ENCODE measurements around the gene PHLPP1.

PHLPP1 gene

DNA sequence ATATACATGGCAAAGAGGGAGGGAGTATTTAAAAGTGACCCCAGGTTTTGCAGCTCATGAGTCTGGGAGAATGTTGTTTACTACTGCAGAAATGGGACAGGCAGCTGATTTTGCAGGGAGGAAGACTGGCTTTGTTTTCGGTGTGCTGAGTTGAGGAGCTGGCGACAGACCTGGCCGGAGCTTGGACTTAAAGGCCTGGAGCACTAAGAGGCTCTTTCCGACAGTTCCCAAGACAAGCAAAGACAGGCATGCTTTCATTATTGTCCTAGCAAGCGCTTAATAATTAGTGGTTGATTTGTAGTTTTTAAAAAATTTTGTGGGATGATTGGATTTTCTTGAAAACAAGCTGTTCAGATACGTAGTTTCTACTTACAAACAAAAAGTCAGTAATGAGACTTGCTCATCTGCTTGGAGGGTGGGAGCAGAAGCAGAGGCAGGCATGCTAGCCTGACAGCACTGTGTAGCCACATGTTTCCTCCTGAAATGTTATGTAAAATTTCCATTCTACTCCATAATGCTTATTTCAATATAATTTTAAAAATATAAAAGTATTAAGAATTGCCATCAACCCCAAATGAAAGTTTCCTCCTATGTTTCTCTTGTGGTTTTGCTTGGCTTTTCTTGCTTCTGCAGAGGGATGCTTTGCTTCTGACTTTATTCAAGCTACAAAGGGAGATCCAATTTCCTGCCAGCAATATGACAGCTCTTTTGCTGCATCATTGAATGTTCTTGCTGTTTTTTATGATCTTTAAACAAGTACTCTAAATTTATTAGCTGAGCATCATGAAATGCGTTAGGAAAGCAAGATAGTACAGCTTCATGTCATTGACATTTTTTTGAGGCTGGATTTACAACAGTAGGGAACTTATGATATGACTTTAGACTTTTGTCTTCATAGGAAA is 75.8 kb downstream of the PHLPP1 start:
- TF ChIP-seq, protein P1, sequence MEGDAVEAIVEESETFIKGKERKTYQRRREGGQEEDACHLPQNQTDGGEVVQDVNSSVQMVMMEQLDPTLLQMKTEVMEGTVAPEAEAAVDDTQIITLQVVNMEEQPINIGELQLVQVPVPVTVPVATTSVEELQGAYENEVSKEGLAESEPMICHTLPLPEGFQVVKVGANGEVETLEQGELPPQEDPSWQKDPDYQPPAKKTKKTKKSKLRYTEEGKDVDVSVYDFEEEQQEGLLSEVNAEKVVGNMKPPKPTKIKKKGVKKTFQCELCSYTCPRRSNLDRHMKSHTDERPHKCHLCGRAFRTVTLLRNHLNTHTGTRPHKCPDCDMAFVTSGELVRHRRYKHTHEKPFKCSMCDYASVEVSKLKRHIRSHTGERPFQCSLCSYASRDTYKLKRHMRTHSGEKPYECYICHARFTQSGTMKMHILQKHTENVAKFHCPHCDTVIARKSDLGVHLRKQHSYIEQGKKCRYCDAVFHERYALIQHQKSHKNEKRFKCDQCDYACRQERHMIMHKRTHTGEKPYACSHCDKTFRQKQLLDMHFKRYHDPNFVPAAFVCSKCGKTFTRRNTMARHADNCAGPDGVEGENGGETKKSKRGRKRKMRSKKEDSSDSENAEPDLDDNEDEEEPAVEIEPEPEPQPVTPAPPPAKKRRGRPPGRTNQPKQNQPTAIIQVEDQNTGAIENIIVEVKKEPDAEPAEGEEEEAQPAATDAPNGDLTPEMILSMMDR (IDR thresholded peaks at IDR 0.05; ENCODE audit: low read depth, low read length): no peak
- DNase-seq (ENCODE audit: low read depth in 2 of 2): peak in 1 of 2 donors; percentile 38
- H3K4me3 ChIP-seq (replicated peaks in 1 of 2; ENCODE audit: low read depth in 2 of 2, low read length in 2 of 2): no peak overlapping the region

DNA sequence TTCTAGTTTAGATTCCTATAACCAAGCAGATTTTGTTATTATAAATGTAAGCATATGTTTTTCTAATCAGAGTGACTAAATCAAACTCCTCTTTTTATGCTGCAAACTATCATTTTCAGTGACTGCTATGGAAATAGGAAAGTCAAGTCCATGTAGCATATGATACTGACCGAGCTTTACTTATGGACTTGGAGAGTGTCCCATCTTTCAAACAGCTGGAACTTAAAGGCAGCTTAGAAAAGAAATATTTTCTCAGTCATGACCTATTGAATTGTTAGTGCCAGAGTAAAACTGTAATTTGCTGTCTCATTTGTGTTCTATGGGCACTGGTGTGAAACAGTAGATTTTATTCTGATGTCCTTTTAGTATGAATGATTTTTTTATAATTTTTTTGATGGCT is 76.7 kb downstream of the PHLPP1 start:
- no peak for DNase-seq (ENCODE audit: low read depth in 2 of 2)
- TF ChIP-seq, protein P1 (IDR thresholded peaks at IDR 0.05; ENCODE audit: low read depth, low read length): no peak
- H3K4me3 ChIP-seq (replicated peaks in 1 of 2; ENCODE audit: low read depth in 2 of 2, low read length in 2 of 2): no peak overlapping the region

DNA sequence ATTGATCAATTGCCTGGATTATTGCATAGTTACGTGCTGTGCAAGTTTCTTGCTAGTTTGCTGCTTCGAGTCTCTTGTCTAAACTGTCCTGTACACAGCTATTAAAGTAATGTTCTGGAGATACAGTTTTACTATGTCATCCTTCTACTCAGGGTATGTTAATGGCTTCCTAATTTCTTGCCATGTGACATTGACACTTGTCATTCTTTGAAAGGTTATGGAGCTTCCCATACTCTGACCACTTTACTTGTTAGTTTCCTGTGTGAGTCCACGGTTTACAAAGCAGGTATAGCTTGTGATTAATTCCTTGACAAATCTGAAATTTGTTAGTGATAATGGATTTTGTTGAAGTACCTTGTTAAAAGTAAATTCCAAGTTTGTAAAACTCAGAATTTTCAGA is 80.5 kb downstream of the PHLPP1 start:
- TF ChIP-seq, protein P1 (IDR thresholded peaks at IDR 0.05; ENCODE audit: low read depth, low read length): no peak
- DNase-seq (ENCODE audit: low read depth in 2 of 2): no peak
- H3K4me3 ChIP-seq (replicated peaks in 1 of 2; ENCODE audit: low read depth in 2 of 2, low read length in 2 of 2): no peak overlapping the region

DNA sequence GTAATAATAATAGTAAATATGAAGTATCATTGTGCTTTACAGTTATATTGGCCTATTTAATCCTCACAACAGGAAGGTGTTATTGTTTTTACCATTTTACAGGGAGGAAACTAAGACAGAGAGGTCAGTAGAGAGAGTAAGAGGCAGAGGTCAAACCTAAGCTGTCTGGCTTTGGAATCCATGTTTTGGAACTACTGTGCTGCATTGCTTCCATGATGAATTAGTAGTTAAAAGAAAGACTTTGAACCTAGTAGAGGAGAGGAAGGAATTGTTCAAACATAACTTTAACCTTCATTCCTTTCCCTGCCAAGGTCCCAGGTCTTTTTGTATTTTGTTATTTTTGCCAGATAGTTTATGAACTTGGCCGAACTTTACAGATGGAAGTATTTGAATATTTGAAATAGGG is 80.9 kb downstream of the PHLPP1 start:
- no peak for DNase-seq (ENCODE audit: low read depth in 2 of 2)
- no peak overlapping the region for H3K4me3 ChIP-seq (replicated peaks in 1 of 2; ENCODE audit: low read depth in 2 of 2, low read length in 2 of 2)
- TF ChIP-seq, protein P1 (IDR thresholded peaks at IDR 0.05; ENCODE audit: low read depth, low read length): no peak

DNA sequence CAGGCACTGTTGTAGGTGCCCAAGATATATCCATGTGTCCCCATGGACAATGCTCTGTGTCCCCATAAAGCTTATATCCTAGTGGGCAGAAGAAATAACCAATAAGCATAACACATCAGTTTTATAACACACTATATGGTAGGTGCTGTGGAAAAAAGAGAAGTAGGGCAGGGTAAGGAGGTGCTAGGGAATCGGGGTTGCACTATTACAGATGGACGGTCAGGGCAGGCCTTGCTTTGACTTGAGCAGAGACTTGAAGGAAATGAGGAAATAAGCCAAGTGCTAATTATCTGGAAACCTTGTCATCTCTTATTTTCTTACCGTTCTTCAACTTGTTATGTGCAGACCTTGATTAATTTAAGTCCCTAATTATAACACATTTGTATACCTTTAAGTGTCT is 82.0 kb downstream of the PHLPP1 start:
- no peak for DNase-seq (ENCODE audit: low read depth in 2 of 2)
- no peak overlapping the region for H3K4me3 ChIP-seq (replicated peaks in 1 of 2; ENCODE audit: low read depth in 2 of 2, low read length in 2 of 2)
- TF ChIP-seq, protein P1 (IDR thresholded peaks at IDR 0.05; ENCODE audit: low read depth, low read length): no peak

DNA sequence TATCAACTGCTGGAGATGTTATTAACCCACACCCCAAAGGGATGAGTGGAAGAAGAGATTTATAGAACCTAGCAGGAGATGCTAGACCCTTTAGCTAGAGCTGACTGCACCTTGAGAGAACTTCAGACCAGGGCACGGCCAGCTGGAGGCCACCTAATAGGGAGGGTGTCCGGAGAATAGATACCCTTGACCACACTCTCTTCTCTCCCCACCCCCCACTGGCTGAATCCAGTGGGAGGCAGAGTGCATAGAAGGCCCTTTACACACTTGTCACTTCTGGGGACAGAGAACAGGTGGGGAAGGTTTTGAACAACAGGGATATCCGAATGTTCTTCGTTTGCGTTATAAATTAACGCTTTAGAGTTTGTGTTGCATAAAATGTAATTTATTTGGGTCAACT is 84.6 kb downstream of the PHLPP1 start:
- TF ChIP-seq, protein P1 (IDR thresholded peaks at IDR 0.05; ENCODE audit: low read depth, low read length): no peak
- no peak for DNase-seq (ENCODE audit: low read depth in 2 of 2)
- no peak overlapping the region for H3K4me3 ChIP-seq (replicated peaks in 1 of 2; ENCODE audit: low read depth in 2 of 2, low read length in 2 of 2)
